ENCODE results near the gene CDK11A. TPM values are rescaled to one million over a fixed set of nuclear protein-coding genes. Genes with fewer than 3 reads are reported as not detected.
"Not testable (repeated sequence)": the region's sequence is repeated elsewhere in the genome, so short reads cannot be mapped to it uniquely, and the experiment has no call there.

CDK11A gene
- total RNA-seq, 1 experiment from 2014 or later: 43.8 TPM

DNA sequence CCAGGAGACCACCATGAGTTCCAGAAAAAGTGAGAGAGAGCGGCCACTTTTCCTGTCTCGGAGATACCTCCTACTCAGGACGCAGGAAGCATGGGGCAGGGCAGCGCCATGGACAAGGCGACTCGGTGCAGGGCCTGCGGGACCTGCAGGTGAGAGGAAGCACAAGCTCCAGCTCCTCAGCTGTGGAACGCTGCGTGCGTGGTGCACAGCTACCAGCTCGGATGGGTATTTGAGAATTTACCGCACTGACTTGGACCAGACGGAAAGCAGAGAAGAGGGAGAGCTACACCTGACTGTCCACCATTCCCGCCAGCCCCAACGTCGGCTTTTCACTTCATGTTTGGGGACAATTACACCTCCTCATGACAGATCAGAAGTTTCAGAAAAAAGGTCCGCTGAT is 8.2 kb upstream of the CDK11A start:
- Mint-ChIP-seq H3K4me1 (ENCODE audit: insufficient read depth, unreplicated experiment) (peaks cover 5% of the 10 kb centered on the region), H3K9me3 (ENCODE audit: unreplicated experiment) (no peaks in the 10 kb centered on the region), H3K27ac (ENCODE audit: low read depth, unreplicated experiment) (no peak overlapping the region), H3K27me3 (ENCODE audit: insufficient read depth, unreplicated experiment) (no peaks in the 10 kb centered on the region), H3K4me3 (ENCODE audit: unreplicated experiment) (no peak overlapping the region), H3K36me3 (ENCODE audit: insufficient read depth, unreplicated experiment) (peaks cover 87% of the 10 kb centered on the region)
- POLR2A ChIA-PET: no interaction called here
- CTCF ChIA-PET: no interaction called here
- intact Hi-C loops (cut with micrococcal nuclease): no loop called here
- no TSS peak for BruUV-seq (replicated peaks)
- DNase-seq (ENCODE audit: unreplicated experiment): no peak
- TF ChIP-seq, protein P1, sequence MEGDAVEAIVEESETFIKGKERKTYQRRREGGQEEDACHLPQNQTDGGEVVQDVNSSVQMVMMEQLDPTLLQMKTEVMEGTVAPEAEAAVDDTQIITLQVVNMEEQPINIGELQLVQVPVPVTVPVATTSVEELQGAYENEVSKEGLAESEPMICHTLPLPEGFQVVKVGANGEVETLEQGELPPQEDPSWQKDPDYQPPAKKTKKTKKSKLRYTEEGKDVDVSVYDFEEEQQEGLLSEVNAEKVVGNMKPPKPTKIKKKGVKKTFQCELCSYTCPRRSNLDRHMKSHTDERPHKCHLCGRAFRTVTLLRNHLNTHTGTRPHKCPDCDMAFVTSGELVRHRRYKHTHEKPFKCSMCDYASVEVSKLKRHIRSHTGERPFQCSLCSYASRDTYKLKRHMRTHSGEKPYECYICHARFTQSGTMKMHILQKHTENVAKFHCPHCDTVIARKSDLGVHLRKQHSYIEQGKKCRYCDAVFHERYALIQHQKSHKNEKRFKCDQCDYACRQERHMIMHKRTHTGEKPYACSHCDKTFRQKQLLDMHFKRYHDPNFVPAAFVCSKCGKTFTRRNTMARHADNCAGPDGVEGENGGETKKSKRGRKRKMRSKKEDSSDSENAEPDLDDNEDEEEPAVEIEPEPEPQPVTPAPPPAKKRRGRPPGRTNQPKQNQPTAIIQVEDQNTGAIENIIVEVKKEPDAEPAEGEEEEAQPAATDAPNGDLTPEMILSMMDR (IDR thresholded peaks at IDR 0.05; ENCODE audit: unreplicated experiment): no peak

DNA sequence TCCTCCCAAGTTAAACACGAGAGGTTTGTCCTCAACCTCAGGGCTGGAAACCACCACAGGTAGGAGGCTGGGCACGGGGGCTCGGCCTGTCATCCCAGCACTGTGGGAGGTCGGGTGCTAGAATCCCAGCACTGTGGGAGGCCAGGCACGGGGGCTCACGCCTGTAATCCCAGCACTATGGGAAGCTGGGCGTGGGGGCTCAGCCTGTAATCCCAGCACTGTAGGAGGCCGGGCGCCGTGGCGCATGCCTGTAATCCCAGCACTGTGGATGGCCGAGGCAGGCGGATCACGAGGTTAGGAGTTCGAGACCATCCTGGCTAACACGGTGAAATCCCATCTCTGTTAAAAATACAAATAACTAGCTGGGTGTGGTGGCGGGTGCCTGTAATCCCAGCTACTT is 6.7 kb upstream of the CDK11A start:
- POLR2A ChIA-PET: interaction anchor here (0.6 kb wide), 1 partner anchor 11 kb away, joined by 3 read pairs; no protein-coding TSS in a partner anchor
- no peaks in the 10 kb centered on the region for H3K9me3 Mint-ChIP-seq (ENCODE audit: unreplicated experiment)
- CTCF ChIA-PET: no interaction called here
- no peak for DNase-seq (ENCODE audit: unreplicated experiment)
- peaks cover 86% of the 10 kb centered on the region for H3K36me3 Mint-ChIP-seq (ENCODE audit: insufficient read depth, unreplicated experiment)
- H3K4me3 Mint-ChIP-seq (ENCODE audit: unreplicated experiment): no peak overlapping the region
- H3K27ac Mint-ChIP-seq (ENCODE audit: low read depth, unreplicated experiment): no peak overlapping the region
- TF ChIP-seq, protein P1 (IDR thresholded peaks at IDR 0.05; ENCODE audit: unreplicated experiment): no peak
- H3K4me1 Mint-ChIP-seq (ENCODE audit: insufficient read depth, unreplicated experiment): peaks cover 5% of the 10 kb centered on the region
- intact Hi-C loops (cut with micrococcal nuclease): no loop called here
- BruUV-seq (replicated peaks): no TSS peak
- no peaks in the 10 kb centered on the region for H3K27me3 Mint-ChIP-seq (ENCODE audit: insufficient read depth, unreplicated experiment)

DNA sequence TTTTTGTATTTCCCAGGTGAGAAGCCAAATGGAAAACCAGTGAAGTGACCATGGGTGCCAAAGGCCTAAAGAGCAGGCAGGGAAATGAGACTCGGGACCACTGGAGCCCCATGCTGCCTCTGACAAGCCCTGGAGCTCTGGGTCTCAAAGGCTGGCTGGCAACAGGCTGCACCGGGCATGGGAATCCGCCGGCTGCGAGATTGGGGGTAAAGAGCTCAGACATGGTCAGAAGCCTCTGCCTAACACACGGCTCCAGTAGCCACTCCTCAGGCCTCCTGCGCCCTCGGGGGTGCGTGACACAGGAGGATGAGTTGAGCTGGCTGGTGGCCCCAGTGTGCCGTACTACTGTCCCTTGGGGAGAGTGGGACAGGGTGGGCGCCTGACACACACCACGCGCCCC is 6.1 kb upstream of the CDK11A start:
- H3K27ac Mint-ChIP-seq (ENCODE audit: low read depth, unreplicated experiment); H3K4me3 Mint-ChIP-seq (ENCODE audit: unreplicated experiment); CTCF ChIA-PET; H3K27me3 Mint-ChIP-seq (ENCODE audit: insufficient read depth, unreplicated experiment); H3K9me3 Mint-ChIP-seq (ENCODE audit: unreplicated experiment); intact Hi-C loops (cut with micrococcal nuclease); H3K4me1 Mint-ChIP-seq (ENCODE audit: insufficient read depth, unreplicated experiment); BruUV-seq (replicated peaks); DNase-seq (ENCODE audit: unreplicated experiment): not testable (repeated sequence)
- POLR2A ChIA-PET: interaction anchor here (0.6 kb wide), 1 partner anchor 10 kb away, joined by 3 read pairs; no protein-coding TSS in a partner anchor
- H3K36me3 Mint-ChIP-seq (ENCODE audit: insufficient read depth, unreplicated experiment): peaks cover 81% of the 10 kb centered on the region

DNA sequence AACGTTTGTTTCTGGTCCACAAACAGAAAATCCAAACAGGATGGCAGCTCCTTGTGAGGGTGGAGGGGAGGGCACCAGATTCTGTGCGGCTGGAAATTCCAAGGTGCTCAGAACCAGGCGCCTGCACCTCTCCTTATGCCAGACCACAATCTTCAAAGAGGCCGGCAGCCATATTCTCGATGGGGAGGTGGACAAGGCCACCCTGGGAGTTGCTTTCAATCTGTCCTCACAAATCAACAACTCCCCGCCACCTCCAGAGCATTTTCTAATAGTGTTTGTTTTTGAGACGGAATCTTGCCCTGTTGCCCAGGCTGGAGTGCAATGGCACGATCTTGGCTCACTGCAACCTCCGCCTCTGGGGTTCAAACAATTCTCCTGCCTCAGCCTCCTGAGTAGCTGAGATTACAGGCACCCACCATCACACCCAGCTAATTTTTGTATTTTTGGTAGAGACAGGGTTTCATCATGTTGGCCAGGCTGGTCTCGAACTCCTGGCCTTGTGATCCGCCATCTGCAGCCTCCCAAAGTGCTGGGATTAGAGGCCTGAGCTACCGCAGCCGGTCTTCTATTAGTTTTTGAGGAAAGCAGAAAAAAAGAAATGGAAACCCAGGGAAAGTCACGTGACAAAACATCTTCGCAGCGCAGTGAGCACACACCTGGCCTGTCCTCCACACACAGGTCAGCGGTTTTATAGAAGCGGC is 5.1 kb upstream of the CDK11A start:
- POLR2A ChIA-PET: interaction anchor here (0.9 to 1.1 kb wide), 2 partner anchors 12 to 63 kb away, joined by 3 read pairs; no protein-coding TSS in a partner anchor

DNA sequence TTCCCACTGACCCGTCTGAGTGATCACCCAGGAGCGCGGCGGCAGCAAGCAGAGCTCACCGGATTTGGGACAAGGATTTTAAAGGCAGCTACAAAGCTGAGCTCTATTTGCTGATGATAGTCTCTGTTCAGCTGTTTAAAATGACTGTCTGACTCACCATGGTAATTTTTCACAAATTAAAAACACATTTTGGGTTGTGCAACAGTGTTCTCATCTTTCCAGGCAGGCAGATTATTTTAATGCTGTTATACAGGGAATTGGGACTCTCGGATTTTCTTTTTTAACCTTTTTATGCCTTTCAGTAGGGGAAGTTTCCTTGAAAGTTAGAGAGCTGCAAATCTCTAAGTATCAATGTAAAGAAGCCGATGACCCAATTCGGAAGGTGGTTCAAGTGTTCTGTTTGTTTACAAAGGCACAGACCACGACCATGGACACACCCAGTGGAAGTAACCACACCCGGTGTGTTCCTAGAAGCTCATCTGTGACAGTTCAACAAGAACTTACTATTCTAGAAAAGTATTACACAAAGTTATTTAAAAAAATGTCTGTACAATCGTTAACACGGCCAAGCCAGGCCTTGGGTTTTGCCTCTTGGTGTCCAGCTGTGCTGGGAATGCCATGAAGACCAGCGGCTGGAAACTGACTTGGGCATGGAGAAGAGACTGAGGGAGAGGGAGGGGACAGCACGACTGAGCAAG is 4.3 kb upstream of the CDK11A start:
- H3K9me3 Mint-ChIP-seq (ENCODE audit: unreplicated experiment); H3K4me1 Mint-ChIP-seq (ENCODE audit: insufficient read depth, unreplicated experiment); BruUV-seq (replicated peaks); intact Hi-C loops (cut with micrococcal nuclease); H3K27me3 Mint-ChIP-seq (ENCODE audit: insufficient read depth, unreplicated experiment); CTCF ChIA-PET: not testable (repeated sequence)
- DNase-seq (ENCODE audit: unreplicated experiment): peak; percentile 67
- POLR2A ChIA-PET: interaction anchor here (0.7 to 1.1 kb wide), 3 partner anchors 13 to 63 kb away, joined by 3 read pairs; no protein-coding TSS in a partner anchor
- H3K27ac Mint-ChIP-seq (ENCODE audit: low read depth, unreplicated experiment): peak overlapping the region; percentile 88
- peak overlapping the region; percentile 21 for H3K4me3 Mint-ChIP-seq (ENCODE audit: unreplicated experiment)
- peaks cover 72% of the 10 kb centered on the region for H3K36me3 Mint-ChIP-seq (ENCODE audit: insufficient read depth, unreplicated experiment)

More for the DNA sequence above, 5.1 kb upstream of the CDK11A start:
- H3K4me1 Mint-ChIP-seq (ENCODE audit: insufficient read depth, unreplicated experiment); intact Hi-C loops (cut with micrococcal nuclease); DNase-seq (ENCODE audit: unreplicated experiment); H3K9me3 Mint-ChIP-seq (ENCODE audit: unreplicated experiment); H3K27me3 Mint-ChIP-seq (ENCODE audit: insufficient read depth, unreplicated experiment); H3K4me3 Mint-ChIP-seq (ENCODE audit: unreplicated experiment); BruUV-seq (replicated peaks): not testable (repeated sequence)
- peak overlapping the region; percentile 88 for H3K27ac Mint-ChIP-seq (ENCODE audit: low read depth, unreplicated experiment)
- peaks cover 75% of the 10 kb centered on the region for H3K36me3 Mint-ChIP-seq (ENCODE audit: insufficient read depth, unreplicated experiment)
- CTCF ChIA-PET: interaction anchor here (0.6 kb wide), 1 partner anchor 163 kb away, joined by 3 read pairs; no protein-coding TSS in a partner anchor

DNA sequence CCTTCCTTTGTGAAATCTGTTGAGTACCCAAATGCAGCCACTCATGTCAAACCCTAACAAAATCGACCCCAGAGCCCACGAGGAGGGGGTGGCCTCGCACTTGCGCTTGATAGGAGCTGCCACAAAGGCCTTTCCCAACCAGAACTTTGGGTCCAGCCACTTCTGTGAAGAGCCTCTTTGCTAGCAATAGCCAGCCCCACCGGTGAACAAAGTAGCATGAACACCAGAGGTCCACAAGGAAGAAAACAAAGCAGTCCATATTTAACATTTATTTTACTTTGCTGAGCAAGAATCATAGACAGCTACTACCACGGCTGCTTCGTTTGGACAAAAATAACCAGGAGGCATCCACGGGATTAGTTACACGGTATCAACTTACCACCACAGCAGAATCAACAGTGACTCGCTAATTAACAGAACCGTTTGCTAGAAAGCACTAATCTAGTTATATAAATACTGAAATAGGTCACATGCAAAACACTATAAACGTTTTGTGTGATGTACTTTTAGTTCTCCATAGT is 3.0 kb upstream of the CDK11A start:
- H3K4me3 Mint-ChIP-seq (ENCODE audit: unreplicated experiment); DNase-seq (ENCODE audit: unreplicated experiment); intact Hi-C loops (cut with micrococcal nuclease); POLR2A ChIA-PET; H3K27me3 Mint-ChIP-seq (ENCODE audit: insufficient read depth, unreplicated experiment); H3K27ac Mint-ChIP-seq (ENCODE audit: low read depth, unreplicated experiment); H3K4me1 Mint-ChIP-seq (ENCODE audit: insufficient read depth, unreplicated experiment); BruUV-seq (replicated peaks); H3K9me3 Mint-ChIP-seq (ENCODE audit: unreplicated experiment): not testable (repeated sequence)
- CTCF ChIA-PET: interaction anchor here (0.7 kb wide), 1 partner anchor 58 kb away, joined by 3 read pairs; no protein-coding TSS in a partner anchor
- H3K36me3 Mint-ChIP-seq (ENCODE audit: insufficient read depth, unreplicated experiment): peaks cover 59% of the 10 kb centered on the region

DNA sequence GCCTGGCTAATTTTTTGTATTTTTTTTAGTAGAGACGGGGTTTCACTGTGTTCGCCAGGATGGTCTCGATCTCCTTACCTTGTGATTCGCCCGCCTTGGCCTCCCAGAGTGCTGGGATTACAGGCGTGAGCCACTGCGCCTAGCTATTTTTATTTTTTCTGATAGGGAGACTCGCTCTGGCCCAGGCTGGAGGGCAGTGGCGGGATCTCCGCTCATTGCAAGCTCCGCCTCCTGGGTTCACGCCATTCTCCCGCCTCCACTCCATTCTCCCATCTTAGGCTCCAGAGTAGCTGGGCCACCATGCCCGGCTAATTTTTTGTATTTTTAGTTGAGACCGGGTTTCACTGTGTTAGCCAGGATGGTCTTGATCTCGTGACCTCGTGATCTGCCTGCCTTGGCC is 1.9 kb upstream of the CDK11A start:
- H3K36me3 Mint-ChIP-seq (ENCODE audit: insufficient read depth, unreplicated experiment): peaks cover 58% of the 10 kb centered on the region
- CTCF ChIA-PET; H3K4me1 Mint-ChIP-seq (ENCODE audit: insufficient read depth, unreplicated experiment); H3K27me3 Mint-ChIP-seq (ENCODE audit: insufficient read depth, unreplicated experiment); H3K9me3 Mint-ChIP-seq (ENCODE audit: unreplicated experiment); DNase-seq (ENCODE audit: unreplicated experiment); H3K27ac Mint-ChIP-seq (ENCODE audit: low read depth, unreplicated experiment); BruUV-seq (replicated peaks); POLR2A ChIA-PET; intact Hi-C loops (cut with micrococcal nuclease): not testable (repeated sequence)
- H3K4me3 Mint-ChIP-seq (ENCODE audit: unreplicated experiment): peak overlapping the region; percentile 57

Measured in MCF 10A (cell line).